ENCODE measurements around the gene FOSB. TPM values are rescaled to one million over a fixed set of nuclear protein-coding genes. Genes with fewer than 3 reads are reported as not detected.

FOSB gene
- total RNA-seq, 4 donors from 2014 or later, result 2.2 to 25.2 (median 6.9) TPM

GRCh38 chr19:45515081-45515624 lies 47.4 kb downstream of the FOSB start:
- Histone ChIP-seq H3K4me3 (peak overlapping the region in 1 of 4 donors; percentile 28), H3K36me3 (peaks cover 28 to 45% (median 31%) of the 10 kb centered on the region in 4 donors), H3K9me3 (no peaks in the 10 kb centered on the region), H3K4me1 (peaks cover 47 to 80% (median 74%) of the 10 kb centered on the region in 4 donors), H3K27ac (replicated peaks in 1 of 4) (peak overlapping the region; percentile 65 to 81 (median 73)), H3K27me3 (no peaks in the 10 kb centered on the region)
- TF ChIP-seq POLR2AphosphoS5 (IDR thresholded peaks at IDR 0.05) (no peak), CTCF (IDR thresholded peaks at IDR 0.05) (no peak), EP300 (IDR thresholded peaks at IDR 0.05) (no peak), POLR2A (IDR thresholded peaks at IDR 0.05; ENCODE audit: low read depth) (no peak)
- DNase-seq (ENCODE audit: extremely low spot score), result no peak
- intact Hi-C loops (cut with DNase I), result no loop called here
- whole genome bisulfite sequencing, result 60% methylated on average over 7 of the region's 10 CpGs

GRCh38 chr19:45515807-45516401 lies 48.1 kb downstream of the FOSB start:
- Histone ChIP-seq H3K4me3 (no peak overlapping the region), H3K9me3 (no peaks in the 10 kb centered on the region), H3K27me3 (no peaks in the 10 kb centered on the region), H3K4me1 (peaks cover 42 to 80% (median 71%) of the 10 kb centered on the region in 4 donors), H3K36me3 (peaks cover 35 to 53% (median 38%) of the 10 kb centered on the region in 4 donors), H3K27ac (replicated peaks in 1 of 4) (peak overlapping the region; percentile 65 to 81 (median 73))
- intact Hi-C loops (cut with DNase I), result no loop called here
- 56% methylated on average over 4 of the region's 9 CpGs for WGBS
- TF ChIP-seq EP300 (IDR thresholded peaks at IDR 0.05) (no peak), POLR2A (IDR thresholded peaks at IDR 0.05; ENCODE audit: low read depth) (no peak), CTCF (IDR thresholded peaks at IDR 0.05) (no peak), POLR2AphosphoS5 (IDR thresholded peaks at IDR 0.05) (no peak)
- no peak for DNase-seq (ENCODE audit: extremely low spot score)

GRCh38 chr19:45517238-45517637 lies 49.4 kb downstream of the FOSB start:
- intact Hi-C loops (cut with DNase I), result no loop called here
- H3K36me3 ChIP-seq, result peaks cover 45 to 66% (median 51%) of the 10 kb centered on the region in 4 donors
- TF ChIP-seq POLR2A (IDR thresholded peaks at IDR 0.05; ENCODE audit: low read depth) (no peak), EP300 (IDR thresholded peaks at IDR 0.05) (no peak)
- DNase-seq (ENCODE audit: extremely low spot score), result no peak
- no peaks in the 10 kb centered on the region for H3K9me3 ChIP-seq
- no peak overlapping the region for H3K4me3 ChIP-seq
- H3K27me3 ChIP-seq, result no peaks in the 10 kb centered on the region
- peaks cover 34 to 80% (median 66%) of the 10 kb centered on the region in 4 donors for H3K4me1 ChIP-seq
- H3K27ac ChIP-seq (replicated peaks in 1 of 4), result peak overlapping the region in 1 of 4 donors; percentile 33
- WGBS, result 52% methylated on average over 7 of the region's 7 CpGs

- intact Hi-C loops (cut with DNase I), result no loop called here
- Histone ChIP-seq H3K27ac (replicated peaks in 1 of 4) (peak overlapping the region in 1 of 4 donors; percentile 33), H3K27me3 (no peaks in the 10 kb centered on the region), H3K9me3 (no peaks in the 10 kb centered on the region), H3K4me3 (no peak overlapping the region), H3K36me3 (peaks cover 51 to 72% (median 57%) of the 10 kb centered on the region in 4 donors), H3K4me1 (peaks cover 32 to 78% (median 61%) of the 10 kb centered on the region in 4 donors)
- TF ChIP-seq CTCF (IDR thresholded peaks at IDR 0.05) (no peak), POLR2AphosphoS5 (IDR thresholded peaks at IDR 0.05) (no peak), POLR2A (IDR thresholded peaks at IDR 0.05; ENCODE audit: low read depth) (no peak), EP300 (IDR thresholded peaks at IDR 0.05) (no peak)
- no peak for DNase-seq (ENCODE audit: extremely low spot score)
- 82% methylated on average over 42 of the region's 50 CpGs for WGBS
Observed at GRCh38 chr19:45517641-45518468, 50.1 kb downstream of the FOSB start.

- no peak for DNase-seq (ENCODE audit: extremely low spot score)
- peaks cover 54 to 75% (median 61%) of the 10 kb centered on the region in 4 donors for H3K36me3 ChIP-seq
- 85% methylated on average over 6 of the region's 7 CpGs for WGBS
- H3K4me1 ChIP-seq, result peaks cover 31 to 75% (median 60%) of the 10 kb centered on the region in 4 donors
- intact Hi-C loops (cut with DNase I), result no loop called here
- no peak overlapping the region for H3K4me3 ChIP-seq
- H3K27me3 ChIP-seq, result no peaks in the 10 kb centered on the region
- TF ChIP-seq POLR2A (IDR thresholded peaks at IDR 0.05; ENCODE audit: low read depth), result no peak
- TF ChIP-seq EP300 (IDR thresholded peaks at IDR 0.05), result no peak
- no peak for TF ChIP-seq POLR2AphosphoS5 (IDR thresholded peaks at IDR 0.05)
- TF ChIP-seq CTCF (IDR thresholded peaks at IDR 0.05), result no peak
- no peak overlapping the region for H3K27ac ChIP-seq (replicated peaks in 1 of 4)
- no peaks in the 10 kb centered on the region for H3K9me3 ChIP-seq
Observed at GRCh38 chr19:45518469-45518826, 50.7 kb downstream of the FOSB start.

Measured in esophagus muscularis mucosa (tissue), 4 donors.